Measurements from ENCODE around the gene CNPY2. TPM values are rescaled to one million over a fixed set of nuclear protein-coding genes. Genes with fewer than 3 reads are reported as not detected.
A peak's percentile ranks its signal among the peaks of the same experiment; 100 is the strongest.

CNPY2 gene
- total and polyA plus RNA-seq, 4 donors = 24.6 to 163 (median 70.7) TPM

GRCh38 chr12:56317675-56318074 lies 1.9 kb upstream of the CNPY2 start:
- H3K27ac ChIP-seq (ENCODE audit: low read depth in 1 of 2, low read length in 2 of 2) = no peak overlapping the region
- no peaks in the 10 kb centered on the region for H3K9me3 ChIP-seq (ENCODE audit: control insufficient read depth in 4 of 4, low read length in 3 of 4)
- peaks cover 15 to 33% (median 23%) of the 10 kb centered on the region in 4 donors for H3K36me3 ChIP-seq (ENCODE audit: control insufficient read depth in 4 of 4, insufficient read depth in 3 of 4, low read depth in 1 of 4, low read length in 3 of 4)
- TF ChIP-seq MAX (IDR thresholded peaks at IDR 0.05) (no peak), YY1 (IDR thresholded peaks at IDR 0.05) (no peak), ATF3 (IDR thresholded peaks at IDR 0.05) (no peak), RXRA (IDR thresholded peaks at IDR 0.05) (no peak), EGR1 (IDR thresholded peaks at IDR 0.05; ENCODE audit: low read depth in 2 of 2) (no peak), HNF4A (conservative IDR thresholded peaks at IDR 0.05) (no peak), HNF4G (IDR thresholded peaks at IDR 0.05) (no peak), NR2F2 (IDR thresholded peaks at IDR 0.05) (no peak), RAD21 (IDR thresholded peaks at IDR 0.05) (no peak), CTCF (IDR thresholded peaks at IDR 0.05; ENCODE audit: low read depth, low read length, missing input control) (no peak)
- H3K4me3 ChIP-seq (ENCODE audit: low read depth in 1 of 3, low read length in 3 of 3) = no peak overlapping the region
- H3K4me1 ChIP-seq (ENCODE audit: control insufficient read depth in 4 of 4, insufficient read depth in 4 of 4, low read length in 3 of 4) = peaks cover 0 to 20% (median 14%) of the 10 kb centered on the region in 4 donors
- H3K27me3 ChIP-seq (ENCODE audit: control insufficient read depth in 4 of 4, insufficient read depth in 4 of 4, low read length in 3 of 4) = no peaks in the 10 kb centered on the region
- 97% methylated on average over 3 of the region's 3 CpGs for WGBS
- DNase-seq (ENCODE audit: low spot score) = no peak
- H3K9ac ChIP-seq (ENCODE audit: low read depth in 1 of 2, low read length in 2 of 2) = no peak overlapping the region

- DNase-seq (ENCODE audit: low spot score) = no peak
- peaks cover 17 to 35% (median 25%) of the 10 kb centered on the region in 4 donors for H3K36me3 ChIP-seq (ENCODE audit: control insufficient read depth in 4 of 4, insufficient read depth in 3 of 4, low read depth in 1 of 4, low read length in 3 of 4)
- peaks cover 0 to 20% (median 14%) of the 10 kb centered on the region in 4 donors for H3K4me1 ChIP-seq (ENCODE audit: control insufficient read depth in 4 of 4, insufficient read depth in 4 of 4, low read length in 3 of 4)
- H3K4me3 ChIP-seq (ENCODE audit: low read depth in 1 of 3, low read length in 3 of 3) = peak overlapping the region; percentile 67 to 81 (median 69)
- under 1% methylated on average over 11 of the region's 11 CpGs for WGBS
- H3K27ac ChIP-seq (ENCODE audit: low read depth in 1 of 2, low read length in 2 of 2) = peak overlapping the region; percentile 86 to 98
- H3K27me3 ChIP-seq (ENCODE audit: control insufficient read depth in 4 of 4, insufficient read depth in 4 of 4, low read length in 3 of 4) = no peaks in the 10 kb centered on the region
- TF ChIP-seq CTCF (IDR thresholded peaks at IDR 0.05; ENCODE audit: low read depth, low read length, missing input control) = no peak
- no peak for TF ChIP-seq MAX (IDR thresholded peaks at IDR 0.05)
- no peak for TF ChIP-seq YY1 (IDR thresholded peaks at IDR 0.05)
- TF ChIP-seq GABPA (IDR thresholded peaks at IDR 0.05 in 1 of 2, conservative IDR thresholded peaks at IDR 0.05 in 1 of 2) = no peak
- no peak for TF ChIP-seq NR2F2 (IDR thresholded peaks at IDR 0.05)
- no peak for TF ChIP-seq FOXA2 (IDR thresholded peaks at IDR 0.05)
- TF ChIP-seq ATF3 (IDR thresholded peaks at IDR 0.05) = no peak
- no peak for TF ChIP-seq TAF1 (conservative IDR thresholded peaks at IDR 0.05)
- no peak for TF ChIP-seq FOXA1 (IDR thresholded peaks at IDR 0.05)
- TF ChIP-seq RAD21 (IDR thresholded peaks at IDR 0.05) = no peak
- no peak for TF ChIP-seq JUND (IDR thresholded peaks at IDR 0.05)
- H3K9ac ChIP-seq (ENCODE audit: low read depth in 1 of 2, low read length in 2 of 2) = peak overlapping the region; percentile 72 to 88
- H3K9me3 ChIP-seq (ENCODE audit: control insufficient read depth in 4 of 4, low read length in 3 of 4) = no peaks in the 10 kb centered on the region
Observed at GRCh38 chr12:56315249-56315621, 553 bp downstream of the CNPY2 start.

Data from liver (tissue), 9 donors.